ENCODE results near the gene NRG2. TPM values are rescaled to one million over a fixed set of nuclear protein-coding genes. Genes with fewer than 3 reads are reported as not detected.
A peak's percentile ranks its signal among the peaks of the same experiment; 100 is the strongest.

NRG2 gene
- total RNA-seq, 4 donors from 2014 or later: 0.66 to 4.9 (median 2.5) TPM

- intact Hi-C loops (cut with DNase I): no loop called here
- H3K36me3 ChIP-seq: no peaks in the 10 kb centered on the region
- WGBS, 2 donors: 22 to 32% methylated on average over 3 of the region's 3 CpGs
- no peaks in the 10 kb centered on the region for H3K27me3 ChIP-seq
- no peak for TF ChIP-seq POLR2A (IDR thresholded peaks at IDR 0.05)
- TF ChIP-seq, protein P1, sequence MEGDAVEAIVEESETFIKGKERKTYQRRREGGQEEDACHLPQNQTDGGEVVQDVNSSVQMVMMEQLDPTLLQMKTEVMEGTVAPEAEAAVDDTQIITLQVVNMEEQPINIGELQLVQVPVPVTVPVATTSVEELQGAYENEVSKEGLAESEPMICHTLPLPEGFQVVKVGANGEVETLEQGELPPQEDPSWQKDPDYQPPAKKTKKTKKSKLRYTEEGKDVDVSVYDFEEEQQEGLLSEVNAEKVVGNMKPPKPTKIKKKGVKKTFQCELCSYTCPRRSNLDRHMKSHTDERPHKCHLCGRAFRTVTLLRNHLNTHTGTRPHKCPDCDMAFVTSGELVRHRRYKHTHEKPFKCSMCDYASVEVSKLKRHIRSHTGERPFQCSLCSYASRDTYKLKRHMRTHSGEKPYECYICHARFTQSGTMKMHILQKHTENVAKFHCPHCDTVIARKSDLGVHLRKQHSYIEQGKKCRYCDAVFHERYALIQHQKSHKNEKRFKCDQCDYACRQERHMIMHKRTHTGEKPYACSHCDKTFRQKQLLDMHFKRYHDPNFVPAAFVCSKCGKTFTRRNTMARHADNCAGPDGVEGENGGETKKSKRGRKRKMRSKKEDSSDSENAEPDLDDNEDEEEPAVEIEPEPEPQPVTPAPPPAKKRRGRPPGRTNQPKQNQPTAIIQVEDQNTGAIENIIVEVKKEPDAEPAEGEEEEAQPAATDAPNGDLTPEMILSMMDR (IDR thresholded peaks at IDR 0.05): no peak
- H3K27ac ChIP-seq: peak overlapping the region in 3 of 4 donors; percentile 34 to 51 (median 44)
- H3K4me1 ChIP-seq: peaks cover 0 to 47% (median 7%) of the 10 kb centered on the region in 3 donors
- DNase-seq: no peak
- H3K4me3 ChIP-seq: no peak overlapping the region
- H3K9me3 ChIP-seq: no peaks in the 10 kb centered on the region
Measured at GRCh38 chr5:139884144-139884543, 159.0 kb downstream of the NRG2 start.

GRCh38 chr5:139882961-139883539, 160.0 kb downstream of the NRG2 start:
- no peak overlapping the region for H3K4me3 ChIP-seq
- intact Hi-C loops (cut with DNase I): no loop called here
- 8 to 60% methylated on average over 1 to 2 of the region's 10 CpGs for WGBS, 2 donors
- TF ChIP-seq, protein P1 (IDR thresholded peaks at IDR 0.05): no peak
- no peak for TF ChIP-seq POLR2A (IDR thresholded peaks at IDR 0.05)
- H3K9me3 ChIP-seq: no peaks in the 10 kb centered on the region
- no peaks in the 10 kb centered on the region for H3K27me3 ChIP-seq
- H3K36me3 ChIP-seq: no peaks in the 10 kb centered on the region
- peak overlapping the region in 3 of 4 donors; percentile 34 to 51 (median 44) for H3K27ac ChIP-seq
- H3K4me1 ChIP-seq: peaks cover 0 to 51% (median 7%) of the 10 kb centered on the region in 3 donors
- DNase-seq: no peak

DNA sequence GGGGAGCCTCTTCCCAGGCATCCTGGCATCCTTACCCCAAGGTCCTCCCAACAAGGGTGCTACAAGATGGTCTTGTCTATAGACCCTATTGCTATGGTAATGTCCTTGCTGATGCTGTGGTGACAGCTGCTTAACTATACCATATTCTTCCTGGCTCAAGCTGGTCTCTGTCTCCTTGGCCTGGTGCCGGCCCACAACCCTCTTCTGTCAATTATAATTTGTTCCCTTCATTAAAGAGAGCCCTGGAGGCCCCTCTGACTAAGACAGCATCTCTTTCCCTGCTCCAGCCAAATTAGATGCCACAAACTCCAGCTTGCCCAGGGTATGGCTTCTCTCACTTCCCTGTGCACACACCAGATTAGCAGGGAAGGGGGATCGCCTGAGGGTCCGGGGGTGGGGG, 160.8 kb downstream of the NRG2 start:
- Histone ChIP-seq H3K4me1 (peaks cover 0 to 58% (median 7%) of the 10 kb centered on the region in 3 donors), H3K9me3 (no peaks in the 10 kb centered on the region), H3K27ac (no peak overlapping the region), H3K4me3 (no peak overlapping the region), H3K27me3 (no peaks in the 10 kb centered on the region), H3K36me3 (no peaks in the 10 kb centered on the region)
- WGBS, 2 donors: 60 to 69% methylated on average over 1 to 3 of the region's 3 CpGs
- no peak for TF ChIP-seq POLR2A (IDR thresholded peaks at IDR 0.05)
- TF ChIP-seq, protein P1 (IDR thresholded peaks at IDR 0.05): no peak
- intact Hi-C loops (cut with DNase I): no loop called here
- DNase-seq: no peak

DNA sequence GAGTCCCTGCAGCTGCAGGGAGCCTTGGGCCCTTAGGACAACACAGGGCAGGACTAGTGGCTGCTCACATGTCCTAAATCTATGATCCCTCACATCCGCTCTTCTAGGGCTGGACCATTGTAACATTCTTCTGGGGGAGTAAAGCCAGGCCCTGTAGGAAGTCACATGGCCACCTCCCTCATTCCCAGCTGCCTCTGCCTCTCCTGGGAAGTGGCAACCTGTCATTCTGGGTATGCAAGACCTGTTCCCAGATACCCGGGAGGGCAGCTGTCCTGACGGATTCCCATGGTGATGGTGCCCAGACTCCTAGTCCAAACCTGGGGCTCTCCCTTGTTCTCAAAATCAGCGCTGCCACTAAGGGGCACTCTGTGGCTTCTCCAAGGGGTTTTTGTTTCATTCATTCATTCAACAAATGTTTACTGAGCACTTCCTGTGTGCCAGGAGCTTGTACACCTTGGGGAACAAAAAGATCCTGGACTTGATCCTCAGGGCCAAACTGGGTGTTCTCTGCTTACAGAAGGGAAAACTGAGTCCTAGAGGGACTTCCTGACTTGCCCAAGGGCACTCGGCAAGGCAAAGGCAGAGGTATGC, 161.9 kb downstream of the NRG2 start:
- Histone ChIP-seq H3K4me1 (peaks cover 0 to 62% (median 7%) of the 10 kb centered on the region in 3 donors), H3K9me3 (no peaks in the 10 kb centered on the region), H3K27me3 (no peaks in the 10 kb centered on the region), H3K4me3 (no peak overlapping the region), H3K36me3 (no peaks in the 10 kb centered on the region), H3K27ac (peak overlapping the region in 1 of 4 donors; percentile 44)
- WGBS, 2 donors: 39 to 79% methylated on average over 3 to 4 of the region's 5 CpGs
- intact Hi-C loops (cut with DNase I): no loop called here
- no peak for TF ChIP-seq POLR2A (IDR thresholded peaks at IDR 0.05)
- TF ChIP-seq, protein P1 (IDR thresholded peaks at IDR 0.05): no peak
- DNase-seq: no peak

GRCh38 chr5:139880416-139881142, 162.5 kb downstream of the NRG2 start:
- no peaks in the 10 kb centered on the region for H3K36me3 ChIP-seq
- TF ChIP-seq, protein P1 (IDR thresholded peaks at IDR 0.05): no peak
- no peak for TF ChIP-seq POLR2A (IDR thresholded peaks at IDR 0.05)
- H3K9me3 ChIP-seq: no peaks in the 10 kb centered on the region
- H3K4me1 ChIP-seq: peaks cover 0 to 62% (median 7%) of the 10 kb centered on the region in 3 donors
- H3K27ac ChIP-seq: peak overlapping the region in 2 of 4 donors; percentile 9 to 44
- 75 to 80% methylated on average over 4 to 10 of the region's 18 CpGs for WGBS, 2 donors
- no peaks in the 10 kb centered on the region for H3K27me3 ChIP-seq
- intact Hi-C loops (cut with DNase I): no loop called here
- no peak for DNase-seq
- no peak overlapping the region for H3K4me3 ChIP-seq

All from esophagus squamous epithelium (tissue), 5 donors.